H1 (cell line): Measurements from ENCODE around the gene TEAD1. TPM values are rescaled to one million over a fixed set of nuclear protein-coding genes. Genes with fewer than 3 reads are reported as not detected.

Experiments used
- CTCF ChIA-PET: fragments of 300-600 bp; sonication (Branson Sonifier 250); formaldehyde crosslinking; loops from one replicate; lab custom pipeline; 2021; ENCODE audit not compliant: partially characterized antibody; lab: Charles Lee
- POLR2A ChIA-PET: fragments of 300-600 bp; sonication (Branson Sonifier 250); formaldehyde crosslinking; loops from one replicate; lab custom pipeline; 2021; ENCODE audit warnings: inconsistent platforms; ENCODE audit not compliant: partially characterized antibody; lab: Charles Lee
- DNase-seq, 2 experiments: peaks; one replicate each; pipeline versions ENCODE4 v3.0.0 to v3.0.0-alpha.2; 2010 to 2022; ENCODE audit warnings: low spot score in 2 of 2, low read depth in 1 of 2, mixed read lengths in 1 of 2
- FAIRE-seq: peaks from 2 replicates; lab custom pipeline; 2011; peaks lifted over from hg19 to GRCh38; lab: Jason Lieb, UNC
- H2AFZ ChIP-seq: 2 replicates; pipeline ENCODE4 v1.8.1; 2012; ENCODE audit warnings: low read length, inconsistent platforms
- H2AK5ac ChIP-seq: 2 replicates; pipeline ENCODE4 v1.6.1; 2013; ENCODE audit warnings: low read depth, low read length
- H2BK120ac ChIP-seq: replicated peaks from 2 replicates; pipeline ENCODE3; 2013; ENCODE audit warnings: low read depth, low read length, inconsistent platforms
- H2BK12ac ChIP-seq: 2 replicates; pipeline ENCODE4 v1.6.1; 2013; ENCODE audit warnings: low read depth, low read length
- H2BK15ac ChIP-seq: 2 replicates; pipeline ENCODE4 v1.6.1; 2013; ENCODE audit warnings: low read length
- H2BK20ac ChIP-seq: 2 replicates; pipeline ENCODE4 v1.6.1; 2013; ENCODE audit warnings: low read length
- H2BK5ac ChIP-seq: 2 replicates; pipeline ENCODE4 v1.6.1; 2013; ENCODE audit warnings: low read depth, low read length
- H3K14ac ChIP-seq: 2 replicates; pipeline ENCODE4 v1.6.1; 2013; ENCODE audit warnings: inconsistent platforms; ENCODE audit not compliant: insufficient read length
- H3K18ac ChIP-seq: 2 replicates; pipeline ENCODE4 v1.6.1; 2013; ENCODE audit warnings: low read length; ENCODE audit errors: extremely low read depth
- H3K23ac ChIP-seq: 2 replicates; pipeline ENCODE4 v1.6.1; 2013; ENCODE audit warnings: inconsistent platforms; ENCODE audit not compliant: insufficient read length
- H3K23me2 ChIP-seq: 2 replicates; pipeline ENCODE4 v1.6.1; 2013; ENCODE audit warnings: low read depth, low read length
- H3K27ac ChIP-seq: 2 replicates; pipeline ENCODE4 v1.6.1; 2011; ENCODE audit warnings: low read depth, low read length, inconsistent platforms
- H3K27me3 ChIP-seq, 4 experiments: replicated peaks in 1 of 4; 1 replicate in 1 of 4; 2 replicates in 3 of 4; pipeline versions ENCODE4 v1.6.1 to v1.8.1; 2011 to 2013; ENCODE audit warnings: low read length in 3 of 4, mild to moderate bottlenecking in 3 of 4, inconsistent platforms in 2 of 4, mixed read lengths in 2 of 4, moderate library complexity in 1 of 4; ENCODE audit not compliant: control insufficient read depth in 3 of 4, insufficient read depth in 3 of 4; ENCODE audit errors: extremely low read depth in 1 of 4
- H3K36me3 ChIP-seq, 4 experiments: 2 replicates each; pipeline versions ENCODE4 v1.6.1 to v1.8.1; 2011 to 2013; ENCODE audit warnings: mild to moderate bottlenecking in 4 of 4, low read length in 3 of 4, moderate library complexity in 2 of 4, control low read depth in 1 of 4, inconsistent platforms in 1 of 4; ENCODE audit not compliant: insufficient read depth in 4 of 4, control insufficient read depth in 2 of 4
- H3K4ac ChIP-seq: replicated peaks from 2 replicates; pipeline ENCODE3; 2013; ENCODE audit warnings: low read length, low read depth, mixed read lengths, inconsistent platforms; ENCODE audit not compliant: insufficient read length
- H3K4me1 ChIP-seq, 4 experiments: replicated peaks in 1 of 4; 1 replicate in 1 of 4; 2 replicates in 3 of 4; pipeline versions ENCODE4 v1.6.1 to v1.8.1; 2011 to 2013; ENCODE audit warnings: low read length in 3 of 4, inconsistent platforms in 2 of 4, mixed read lengths in 1 of 4; ENCODE audit not compliant: insufficient read depth in 4 of 4, control insufficient read depth in 3 of 4
- H3K4me2 ChIP-seq, 2 experiments: 2 replicates each; pipeline versions ENCODE4 v1.6.1 to v1.8.1; 2011 to 2013; ENCODE audit warnings: low read depth in 2 of 2, low read length in 2 of 2, control low read depth in 1 of 2, inconsistent platforms in 1 of 2, mild to moderate bottlenecking in 1 of 2; ENCODE audit not compliant: insufficient read depth in 1 of 2
- H3K4me3 ChIP-seq, 4 experiments: fragments of 200-600, 300-600 bp in 1 of 4; sonication (generic), shearing (Covaris generic), sonication (Bioruptor Twin) in 1 of 4; 2 replicates each; pipeline versions ENCODE4 v1.5.1 to v1.8.1; 2011 to 2016; ENCODE audit warnings: low read length in 4 of 4, low read depth in 3 of 4, control low read depth in 2 of 4, inconsistent platforms in 2 of 4, mild to moderate bottlenecking in 2 of 4, mixed read lengths in 1 of 4, moderate library complexity in 1 of 4; ENCODE audit not compliant: insufficient read depth in 2 of 4; ENCODE audit errors: extremely low read depth in 1 of 4
- H3K56ac ChIP-seq: replicated peaks from 2 replicates; pipeline ENCODE3; 2013; ENCODE audit warnings: low read depth, mild to moderate bottlenecking, mixed read lengths, low read length, inconsistent platforms; ENCODE audit not compliant: insufficient read length
- H3K79me1 ChIP-seq: 2 replicates; pipeline ENCODE4 v1.6.1; 2013; ENCODE audit warnings: low read depth, low read length, control low read depth
- H3K79me2 ChIP-seq, 2 experiments: 2 replicates each; pipeline versions ENCODE4 v1.6.1 to v1.8.1; 2012 to 2013; ENCODE audit warnings: low read length in 2 of 2, mild to moderate bottlenecking in 2 of 2, inconsistent platforms in 1 of 2; ENCODE audit not compliant: insufficient read depth in 2 of 2, control insufficient read depth in 1 of 2
- H3K9ac ChIP-seq, 4 experiments: replicated peaks in 1 of 4; 1 replicate in 1 of 4; 2 replicates in 3 of 4; pipeline versions ENCODE4 v1.6.1 to v1.8.1; 2011 to 2013; ENCODE audit warnings: low read depth in 3 of 4, low read length in 3 of 4, control low read depth in 2 of 4, mild to moderate bottlenecking in 2 of 4, moderate library complexity in 2 of 4, inconsistent platforms in 1 of 4; ENCODE audit errors: extremely low read depth in 1 of 4
- H3K9me3 ChIP-seq, 2 experiments: 2 replicates each; pipeline versions ENCODE4 v1.6.1 to v1.8.1; 2012 to 2013; ENCODE audit warnings: mild to moderate bottlenecking in 2 of 2, moderate library complexity in 2 of 2, control low read depth in 1 of 2, inconsistent platforms in 1 of 2, low read depth in 1 of 2, low read length in 1 of 2, mixed read lengths in 1 of 2; ENCODE audit not compliant: insufficient read depth in 2 of 2
- H4K20me1 ChIP-seq, 2 experiments: replicated peaks in 1 of 2; 2 replicates each; pipeline versions ENCODE3 to v1.8.1; 2011 to 2013; ENCODE audit warnings: inconsistent platforms in 2 of 2, low read length in 2 of 2, mild to moderate bottlenecking in 1 of 2; ENCODE audit not compliant: insufficient read depth in 2 of 2, control insufficient read depth in 1 of 2
- H4K5ac ChIP-seq: 2 replicates; pipeline ENCODE4 v1.6.1; 2013; ENCODE audit warnings: low read length, low read depth, mixed read lengths, inconsistent platforms; ENCODE audit not compliant: insufficient read length
- H4K8ac ChIP-seq: 2 replicates; pipeline ENCODE4 v1.8.0; 2013; ENCODE audit warnings: mild to moderate bottlenecking, moderate library complexity, low read length, inconsistent platforms; ENCODE audit not compliant: insufficient read depth; ENCODE audit errors: extremely low read depth
- H4K91ac ChIP-seq: replicated peaks from 2 replicates; pipeline ENCODE3; 2013; ENCODE audit warnings: low read length, mixed read lengths, inconsistent platforms; ENCODE audit not compliant: insufficient read length
- ATF3 ChIP-seq: IDR thresholded peaks from 2 replicates; pipeline ENCODE4 v1.6.1; 2011; ENCODE audit warnings: low read depth, mild to moderate bottlenecking, low read length; ENCODE audit not compliant: insufficient read depth
- CREB1 ChIP-seq: IDR thresholded peaks from 2 replicates; pipeline ENCODE4 v1.6.1; 2012; ENCODE audit warnings: inconsistent platforms
- GTF2F1 ChIP-seq: IDR thresholded peaks from 2 replicates; pipeline ENCODE4 v1.6.1; 2012; ENCODE audit warnings: low read depth, low read length, improper control_type of control experiment, borderline replicate concordance
- KDM5A ChIP-seq: fragments of 200-600 bp; IDR thresholded peaks from 2 replicates; pipeline ENCODE4 v1.7.1; 2012; ENCODE audit warnings: mild to moderate bottlenecking, low read length, inconsistent platforms, mixed read lengths
- YY1 ChIP-seq: IDR thresholded peaks from 2 replicates; pipeline ENCODE4 v1.6.1; 2011; ENCODE audit warnings: low read depth, mild to moderate bottlenecking, low read length
- WGBS, 2 experiments: shearing (Covaris generic) in 1 of 2; methylation state at CpG; one replicate each; pipeline versions ENCODE4 v1.1.6 to v1.1.7; 2013 to 2015; ENCODE audit warnings: low lambda C conversion rate in 2 of 2, mixed read lengths in 2 of 2, inconsistent platforms in 1 of 2, low coverage in 1 of 2, missing lambda C conversion rate in 1 of 2; ENCODE audit not compliant: insufficient replicate concordance in 2 of 2, insufficient coverage in 1 of 2, insufficient read length in 1 of 2; ENCODE audit errors: extremely low coverage in 1 of 2, missing lambda C conversion rate in 1 of 2; 5-methylcytosine and 5-hydroxymethylcytosine counted together
- polyA plus RNA-seq, 7 experiments: library from polyadenylated mRNA; depleted of rRNA in 3 of 7; stranded (reverse) in 5 of 7; unstranded in 2 of 7; fragments of >200 nt in 5 of 7; fragments of 200-250 nt in 2 of 7; gene quantifications; 1 replicate in 5 of 7; 2 replicates in 1 of 7; 4 replicates in 1 of 7; pipeline versions ENCODE4 v1.2.1 to v1.2.3, GENCODE V29; 2011 to 2013; ENCODE audit warnings: missing spikeins in 2 of 7, mixed read lengths in 2 of 7
- total RNA-seq: library from RNA; stranded (reverse); fragmentation: NEBNext Ultra II Directional; extraction: Animal tissue kit (Norgen Biotek cat#: 25700); gene quantifications from 2 replicates; pipeline ENCODE4 v1.2.1, GENCODE V29; 2021

The TEAD1 gene
- total and polyA plus RNA-seq, 2 of the 8 experiments (the other 6 are each of a cell fraction or from before 2014, with no cell fraction given), result 15.6 to 67.4 TPM

- Histone ChIP-seq H3K9me3 (no peaks in the 10 kb centered on the region), H3K14ac (no peak overlapping the region), H3K23ac (no peak overlapping the region), H2BK15ac (no peak overlapping the region), H3K36me3 (peaks cover 0 to 6% (median 1%) of the 10 kb centered on the region in 4 experiments; a peak in 2 of 8 replicates), H4K8ac (no peak overlapping the region), H3K18ac (no peak overlapping the region), H3K79me1 (no peaks in the 10 kb centered on the region), H3K27ac (no peak overlapping the region), H3K79me2 (no peaks in the 10 kb centered on the region), H2BK20ac (no peak overlapping the region), H2AFZ (no peak overlapping the region), H4K91ac (no peak overlapping the region), H3K23me2 (no peaks in the 10 kb centered on the region; the same call in 1 of the 2 replicates), H2BK12ac (no peak overlapping the region), H2AK5ac (no peak overlapping the region), H3K4me3 (no peak overlapping the region), H3K27me3 (no peaks in the 10 kb centered on the region), H4K20me1 (no peaks in the 10 kb centered on the region), H2BK5ac (no peak overlapping the region; the same call in 1 of the 2 replicates), H2BK120ac (no peak overlapping the region), H4K5ac (no peak overlapping the region), H3K4me2 (no peak overlapping the region), H3K9ac (no peak overlapping the region), H3K4me1 (peaks cover 0 to 6% (median 3%) of the 10 kb centered on the region in 4 experiments; a peak in 3 of 7 replicates), H3K4ac (no peak overlapping the region), H3K56ac (no peak overlapping the region)
- FAIRE-seq (no peak), DNase-seq (no peak)
- CTCF ChIA-PET, result interaction anchor here (2.0 kb wide), 1 partner anchor 11 kb away, joined by 13 read pairs; no protein-coding TSS in a partner anchor
- POLR2A ChIA-PET, result no interaction called here
- 87% methylated on average over 4 of the region's 4 CpGs; no CpG with 5 or more reads in 1 of the 2 experiments for WGBS, 2 experiments
- no peak for TF ChIP-seq ATF3
- TF ChIP-seq KDM5A, result no peak
- TF ChIP-seq GTF2F1, result no peak
- TF ChIP-seq YY1, result no peak
- no peak for TF ChIP-seq CREB1
These were observed 251.3 kb downstream of the TEAD1 start for GRCh38 chr11:12925520-12925919.
